ENCODE data around the gene SAE1. TPM values are rescaled to one million over a fixed set of nuclear protein-coding genes. Genes with fewer than 3 reads are reported as not detected.

The SAE1 gene
- total and polyA plus RNA-seq, 2 of the 4 experiments (the other 2 are of a cell fraction): 165 to 184 TPM

DNA sequence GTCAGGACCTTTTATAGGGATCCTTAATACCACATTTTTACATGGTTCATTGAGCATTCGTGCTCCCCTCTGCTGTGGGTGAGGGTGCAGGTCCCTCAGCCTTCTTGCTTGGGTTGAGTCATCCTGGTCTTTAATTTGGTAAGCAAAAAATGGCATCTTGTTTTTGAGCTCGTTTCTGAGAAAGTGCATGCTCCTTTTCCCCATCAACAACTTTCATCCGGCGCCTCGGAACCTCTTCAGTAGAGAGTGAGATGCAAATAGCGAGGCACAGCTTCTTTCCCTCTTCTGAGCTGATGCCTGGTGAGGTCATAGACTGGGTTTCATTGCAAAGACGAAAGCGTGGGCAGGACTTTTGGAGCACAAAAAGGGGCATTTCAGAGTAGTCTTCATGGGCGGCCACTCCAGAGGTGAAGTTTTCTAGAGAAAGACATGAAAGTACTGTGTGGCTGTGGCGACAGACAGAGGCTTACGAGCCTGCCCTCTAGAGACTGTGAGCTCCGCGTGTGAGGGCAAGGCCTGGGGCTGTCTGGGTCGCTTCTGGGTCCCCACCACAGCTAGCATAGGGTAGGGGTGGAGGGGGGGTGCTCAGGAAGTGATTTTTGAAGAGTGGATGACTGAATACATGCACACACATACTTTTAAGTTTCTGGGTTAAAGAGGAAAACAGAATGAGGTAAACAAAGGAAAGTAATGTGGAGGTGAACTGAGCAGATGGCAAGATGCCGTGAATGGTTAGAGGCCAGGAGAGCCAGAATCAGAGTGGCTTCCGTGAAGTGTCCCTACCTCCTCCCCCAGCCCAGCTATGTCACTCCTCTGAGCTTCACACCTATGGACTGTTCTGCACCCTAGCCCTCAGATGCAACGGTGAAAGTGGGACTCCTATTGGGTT is 56.1 kb downstream of the SAE1 start:
- no peaks in the 10 kb centered on the region for H3K9me3 ChIP-seq (ENCODE audit: control insufficient read depth, insufficient read depth, low read length)
- no peak for DNase-seq
- in situ Hi-C loops (cut with MboI; ENCODE audit: low sequenced_read_pairs): no loop called here
- H3K4me2 ChIP-seq (ENCODE audit: low read depth, low read length): no peak overlapping the region
- dilution Hi-C loops (cut with HindIII; ENCODE audit: low sequenced_read_pairs, unreplicated experiment): no loop called here
- POLR2A ChIA-PET (ENCODE audit: unreplicated experiment): interaction anchor here (0.6 kb wide), 1 partner anchor 14 kb away, joined by 3 read pairs; no protein-coding TSS in a partner anchor
- H2AK5ac ChIP-seq (ENCODE audit: low read depth, low read length): no peak overlapping the region
- H3K4me3 ChIP-seq (ENCODE audit: insufficient read depth, low read depth, low read length): no peak overlapping the region
- peaks cover 53% of the 10 kb centered on the region for H4K20me1 ChIP-seq (ENCODE audit: insufficient read depth, low read length)
- 76% methylated on average over 3 of the region's 17 CpGs; no CpG with 5 or more reads in 1 of the 2 experiments for WGBS, 2 experiments (ENCODE audit: extremely low coverage in 2 of 2, insufficient read length in 1 of 2)
- H3K23ac ChIP-seq (ENCODE audit: low read depth, low read length): no peak overlapping the region
- H3K9ac ChIP-seq (ENCODE audit: low read depth, low read length): no peak overlapping the region
- no peak overlapping the region for H2BK120ac ChIP-seq (ENCODE audit: low read depth, low read length)
- H3K18ac ChIP-seq (ENCODE audit: low read depth, low read length): no peak overlapping the region
- no peak overlapping the region for H3K4ac ChIP-seq (ENCODE audit: low read depth, low read length)
- BruUV-seq (replicated peaks): no TSS peak
- H4K8ac ChIP-seq (ENCODE audit: low read depth in 2 of 2, low read length in 2 of 2): no peak overlapping the region
- ATAC-seq (ENCODE audit: low read depth): no peak
- H3K56ac ChIP-seq (ENCODE audit: extremely low read depth, insufficient read depth, low read length): no peak overlapping the region
- no peak overlapping the region for H2BK15ac ChIP-seq (ENCODE audit: low read depth, low read length)
- no peak overlapping the region for H2BK5ac ChIP-seq (ENCODE audit: low read depth, low read length, poor library complexity, severe bottlenecking)
- H2BK20ac ChIP-seq (ENCODE audit: low read depth, low read length): no peak overlapping the region
- H4K91ac ChIP-seq (ENCODE audit: insufficient read depth, low read depth, low read length): no peak overlapping the region
- peaks cover 11% of the 10 kb centered on the region for H3K4me1 ChIP-seq (ENCODE audit: control insufficient read depth, insufficient read depth, low read length)
- peaks cover 15% of the 10 kb centered on the region for H3K36me3 ChIP-seq (ENCODE audit: control insufficient read depth, insufficient read depth, low read length)
- H4K5ac ChIP-seq (ENCODE audit: low read depth, low read length): no peak overlapping the region
- H3K14ac ChIP-seq (replicated peaks; ENCODE audit: low read depth, low read length): no peak overlapping the region
- CTCF ChIA-PET: interaction anchor here (0.9 kb wide), 1 partner anchor 58 kb away, joined by 3 read pairs; no protein-coding TSS in a partner anchor
- H3K79me1 ChIP-seq (ENCODE audit: low read depth in 1 of 2, low read length in 2 of 2): peaks cover 36 to 85% of the 10 kb centered on the region in 2 experiments
- no peak overlapping the region for H2AK9ac ChIP-seq (replicated peaks; ENCODE audit: low read depth, low read length, poor library complexity)
- no peaks in the 10 kb centered on the region for H3K27me3 ChIP-seq (ENCODE audit: control insufficient read depth, insufficient read depth, low read length)
- no peak overlapping the region for H2AFZ ChIP-seq (replicated peaks; ENCODE audit: low read length, poor library complexity)
- H3K9me1 ChIP-seq (ENCODE audit: insufficient read depth, low read length): peaks cover 12% of the 10 kb centered on the region
- no peak overlapping the region for H3K27ac ChIP-seq (ENCODE audit: insufficient read depth, low read length)
- intact Hi-C loops (cut with micrococcal nuclease): no loop called here
- TF ChIP-seq, protein P1, sequence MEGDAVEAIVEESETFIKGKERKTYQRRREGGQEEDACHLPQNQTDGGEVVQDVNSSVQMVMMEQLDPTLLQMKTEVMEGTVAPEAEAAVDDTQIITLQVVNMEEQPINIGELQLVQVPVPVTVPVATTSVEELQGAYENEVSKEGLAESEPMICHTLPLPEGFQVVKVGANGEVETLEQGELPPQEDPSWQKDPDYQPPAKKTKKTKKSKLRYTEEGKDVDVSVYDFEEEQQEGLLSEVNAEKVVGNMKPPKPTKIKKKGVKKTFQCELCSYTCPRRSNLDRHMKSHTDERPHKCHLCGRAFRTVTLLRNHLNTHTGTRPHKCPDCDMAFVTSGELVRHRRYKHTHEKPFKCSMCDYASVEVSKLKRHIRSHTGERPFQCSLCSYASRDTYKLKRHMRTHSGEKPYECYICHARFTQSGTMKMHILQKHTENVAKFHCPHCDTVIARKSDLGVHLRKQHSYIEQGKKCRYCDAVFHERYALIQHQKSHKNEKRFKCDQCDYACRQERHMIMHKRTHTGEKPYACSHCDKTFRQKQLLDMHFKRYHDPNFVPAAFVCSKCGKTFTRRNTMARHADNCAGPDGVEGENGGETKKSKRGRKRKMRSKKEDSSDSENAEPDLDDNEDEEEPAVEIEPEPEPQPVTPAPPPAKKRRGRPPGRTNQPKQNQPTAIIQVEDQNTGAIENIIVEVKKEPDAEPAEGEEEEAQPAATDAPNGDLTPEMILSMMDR (conservative IDR thresholded peaks at IDR 0.05; ENCODE audit: low read depth, low read length): no peak
- TF ChIP-seq, protein P2, sequence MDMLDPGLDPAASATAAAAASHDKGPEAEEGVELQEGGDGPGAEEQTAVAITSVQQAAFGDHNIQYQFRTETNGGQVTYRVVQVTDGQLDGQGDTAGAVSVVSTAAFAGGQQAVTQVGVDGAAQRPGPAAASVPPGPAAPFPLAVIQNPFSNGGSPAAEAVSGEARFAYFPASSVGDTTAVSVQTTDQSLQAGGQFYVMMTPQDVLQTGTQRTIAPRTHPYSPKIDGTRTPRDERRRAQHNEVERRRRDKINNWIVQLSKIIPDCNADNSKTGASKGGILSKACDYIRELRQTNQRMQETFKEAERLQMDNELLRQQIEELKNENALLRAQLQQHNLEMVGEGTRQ (IDR thresholded peaks at IDR 0.05; ENCODE audit: low read depth, low read length): no peak
- TF ChIP-seq RFX5 (IDR thresholded peaks at IDR 0.05; ENCODE audit: low read depth, low read length) (no peak), MXI1 (IDR thresholded peaks at IDR 0.05; ENCODE audit: borderline replicate concordance, low read depth, low read length) (no peak), NFE2L2 (IDR thresholded peaks at IDR 0.05; ENCODE audit: low read depth, low read length) (no peak), SMC3 (IDR thresholded peaks at IDR 0.05; ENCODE audit: low read depth, low read length) (no peak), POLR2A (IDR thresholded peaks at IDR 0.05; ENCODE audit: low read depth, low read length) (no peak), BHLHE40 (IDR thresholded peaks at IDR 0.05; ENCODE audit: low read depth, low read length) (no peak), CHD1 (IDR thresholded peaks at IDR 0.05; ENCODE audit: low read depth, low read length) (no peak), CEBPB (IDR thresholded peaks at IDR 0.05; ENCODE audit: low read depth, low read length) (no peak), RAD21 (IDR thresholded peaks at IDR 0.05; ENCODE audit: low read length) (no peak), MAZ (IDR thresholded peaks at IDR 0.05; ENCODE audit: borderline replicate concordance, low read depth, low read length) (no peak), FOS (IDR thresholded peaks at IDR 0.05; ENCODE audit: low read depth, low read length) (no peak), MAFK (IDR thresholded peaks at IDR 0.05; ENCODE audit: low read depth, low read length) (no peak)
- TF ChIP-seq, protein P3, sequence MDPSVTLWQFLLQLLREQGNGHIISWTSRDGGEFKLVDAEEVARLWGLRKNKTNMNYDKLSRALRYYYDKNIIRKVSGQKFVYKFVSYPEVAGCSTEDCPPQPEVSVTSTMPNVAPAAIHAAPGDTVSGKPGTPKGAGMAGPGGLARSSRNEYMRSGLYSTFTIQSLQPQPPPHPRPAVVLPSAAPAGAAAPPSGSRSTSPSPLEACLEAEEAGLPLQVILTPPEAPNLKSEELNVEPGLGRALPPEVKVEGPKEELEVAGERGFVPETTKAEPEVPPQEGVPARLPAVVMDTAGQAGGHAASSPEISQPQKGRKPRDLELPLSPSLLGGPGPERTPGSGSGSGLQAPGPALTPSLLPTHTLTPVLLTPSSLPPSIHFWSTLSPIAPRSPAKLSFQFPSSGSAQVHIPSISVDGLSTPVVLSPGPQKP (IDR thresholded peaks at IDR 0.05; ENCODE audit: borderline replicate concordance, low read depth, low read length): no peak

Data from IMR-90 (cell line).